ENCODE results near the gene VCAM1.
"Not testable (repeated sequence)": the region's sequence is repeated elsewhere in the genome, so short reads cannot be mapped to it uniquely, and the experiment has no call there.

The VCAM1 gene

GRCh38 chr1:100706856-100707255, 12.7 kb upstream of the VCAM1 start:
- TF ChIP-seq, protein P1, sequence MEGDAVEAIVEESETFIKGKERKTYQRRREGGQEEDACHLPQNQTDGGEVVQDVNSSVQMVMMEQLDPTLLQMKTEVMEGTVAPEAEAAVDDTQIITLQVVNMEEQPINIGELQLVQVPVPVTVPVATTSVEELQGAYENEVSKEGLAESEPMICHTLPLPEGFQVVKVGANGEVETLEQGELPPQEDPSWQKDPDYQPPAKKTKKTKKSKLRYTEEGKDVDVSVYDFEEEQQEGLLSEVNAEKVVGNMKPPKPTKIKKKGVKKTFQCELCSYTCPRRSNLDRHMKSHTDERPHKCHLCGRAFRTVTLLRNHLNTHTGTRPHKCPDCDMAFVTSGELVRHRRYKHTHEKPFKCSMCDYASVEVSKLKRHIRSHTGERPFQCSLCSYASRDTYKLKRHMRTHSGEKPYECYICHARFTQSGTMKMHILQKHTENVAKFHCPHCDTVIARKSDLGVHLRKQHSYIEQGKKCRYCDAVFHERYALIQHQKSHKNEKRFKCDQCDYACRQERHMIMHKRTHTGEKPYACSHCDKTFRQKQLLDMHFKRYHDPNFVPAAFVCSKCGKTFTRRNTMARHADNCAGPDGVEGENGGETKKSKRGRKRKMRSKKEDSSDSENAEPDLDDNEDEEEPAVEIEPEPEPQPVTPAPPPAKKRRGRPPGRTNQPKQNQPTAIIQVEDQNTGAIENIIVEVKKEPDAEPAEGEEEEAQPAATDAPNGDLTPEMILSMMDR (IDR thresholded peaks at IDR 0.05; ENCODE audit: low read depth, low read length, poor library complexity, severe bottlenecking) = no peak
- TF ChIP-seq EZH2phosphoT487 (IDR thresholded peaks at IDR 0.05; ENCODE audit: borderline replicate concordance, low read length) = no peak
- Histone ChIP-seq H3K4me1 (ENCODE audit: control insufficient read depth, low read length) (no peaks in the 10 kb centered on the region), H3F3A (ENCODE audit: control insufficient read depth, insufficient read depth) (no peaks in the 10 kb centered on the region), H3K27me3 (ENCODE audit: control insufficient read depth, low read length) (no peaks in the 10 kb centered on the region), H3K9me3 (ENCODE audit: control insufficient read depth, insufficient read depth, low read length) (no peaks in the 10 kb centered on the region), H3K27ac (ENCODE audit: low read depth, low read length) (no peak overlapping the region), H3K4me2 (ENCODE audit: low read length) (no peak overlapping the region), H3K4me3 (ENCODE audit: low read length) (no peak overlapping the region), H4K20me1 (ENCODE audit: control insufficient read depth, insufficient read depth, low read depth, low read length) (no peaks in the 10 kb centered on the region), H3K79me2 (ENCODE audit: control insufficient read depth, low read length) (no peaks in the 10 kb centered on the region), H3K36me3 (ENCODE audit: control insufficient read depth, low read length) (no peaks in the 10 kb centered on the region), H3K9me2 (replicated peaks; ENCODE audit: control insufficient read depth, low read length) (no peaks in the 10 kb centered on the region)

DNA sequence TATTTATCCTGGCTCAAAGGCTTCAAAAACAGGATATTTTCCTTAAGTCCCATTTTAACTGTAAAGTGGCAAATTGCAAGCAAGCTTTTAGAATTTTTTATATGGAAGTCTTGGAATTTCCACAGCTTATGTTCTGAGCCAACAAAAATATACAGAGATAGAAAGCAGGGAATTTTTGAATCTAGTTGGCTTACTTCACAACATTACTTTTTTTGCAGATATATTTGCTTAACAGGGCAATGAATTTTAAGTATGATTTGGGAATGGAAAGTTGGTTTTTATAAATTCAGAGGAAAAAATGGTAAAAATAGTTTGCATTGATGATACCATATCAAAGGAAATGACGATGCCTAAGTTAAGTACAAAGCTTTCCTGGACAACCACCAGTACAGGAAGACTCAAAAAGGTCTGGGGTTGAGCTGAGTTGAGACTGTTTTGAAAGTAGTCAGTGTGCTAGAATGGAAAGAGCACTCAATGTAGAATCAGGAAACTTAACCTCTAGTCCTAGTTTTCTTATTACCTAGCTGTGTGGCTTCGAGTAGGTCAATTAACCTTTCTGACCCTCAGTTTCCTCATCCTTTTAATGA, 11.0 kb upstream of the VCAM1 start:
- Histone ChIP-seq H4K20me1 (ENCODE audit: control insufficient read depth, insufficient read depth, low read depth, low read length) (no peaks in the 10 kb centered on the region), H3K79me2 (ENCODE audit: control insufficient read depth, low read length) (no peaks in the 10 kb centered on the region), H3K36me3 (ENCODE audit: control insufficient read depth, low read length) (no peaks in the 10 kb centered on the region), H3K4me2 (ENCODE audit: low read length) (no peak overlapping the region), H3K27ac (ENCODE audit: low read depth, low read length) (no peak overlapping the region), H3K4me3 (ENCODE audit: low read length) (no peak overlapping the region), H3K9me2 (replicated peaks; ENCODE audit: control insufficient read depth, low read length) (no peaks in the 10 kb centered on the region), H3K27me3 (ENCODE audit: control insufficient read depth, low read length) (no peaks in the 10 kb centered on the region), H3K9me3 (ENCODE audit: control insufficient read depth, insufficient read depth, low read length) (no peaks in the 10 kb centered on the region), H3K4me1 (ENCODE audit: control insufficient read depth, low read length) (no peaks in the 10 kb centered on the region), H3F3A (ENCODE audit: control insufficient read depth, insufficient read depth) (no peaks in the 10 kb centered on the region)
- TF ChIP-seq EZH2phosphoT487 (IDR thresholded peaks at IDR 0.05; ENCODE audit: borderline replicate concordance, low read length) = no peak
- TF ChIP-seq, protein P1 (IDR thresholded peaks at IDR 0.05; ENCODE audit: low read depth, low read length, poor library complexity, severe bottlenecking) = no peak

GRCh38 chr1:100710906-100711682, 8.4 kb upstream of the VCAM1 start:
- Histone ChIP-seq H3K9me3 (ENCODE audit: control insufficient read depth, insufficient read depth, low read length) (no peaks in the 10 kb centered on the region), H3K27me3 (ENCODE audit: control insufficient read depth, low read length) (no peaks in the 10 kb centered on the region), H3K9me2 (replicated peaks; ENCODE audit: control insufficient read depth, low read length) (no peaks in the 10 kb centered on the region), H3K79me2 (ENCODE audit: control insufficient read depth, low read length) (no peaks in the 10 kb centered on the region), H3K4me1 (ENCODE audit: control insufficient read depth, low read length) (no peaks in the 10 kb centered on the region), H3K36me3 (ENCODE audit: control insufficient read depth, low read length) (no peaks in the 10 kb centered on the region), H3K4me3 (ENCODE audit: low read length) (no peak overlapping the region), H3K27ac (ENCODE audit: low read depth, low read length) (no peak overlapping the region), H4K20me1 (ENCODE audit: control insufficient read depth, insufficient read depth, low read depth, low read length) (no peaks in the 10 kb centered on the region), H3K4me2 (ENCODE audit: low read length) (no peak overlapping the region), H3F3A (ENCODE audit: control insufficient read depth, insufficient read depth) (no peaks in the 10 kb centered on the region)
- no peak for TF ChIP-seq EZH2phosphoT487 (IDR thresholded peaks at IDR 0.05; ENCODE audit: borderline replicate concordance, low read length)
- TF ChIP-seq, protein P1 (IDR thresholded peaks at IDR 0.05; ENCODE audit: low read depth, low read length, poor library complexity, severe bottlenecking) = no peak

GRCh38 chr1:100713027-100713426, 6.5 kb upstream of the VCAM1 start:
- not testable (repeated sequence) for H3K9me3 ChIP-seq (ENCODE audit: control insufficient read depth, insufficient read depth, low read length); H3K36me3 ChIP-seq (ENCODE audit: control insufficient read depth, low read length); H3K27ac ChIP-seq (ENCODE audit: low read depth, low read length); H3F3A ChIP-seq (ENCODE audit: control insufficient read depth, insufficient read depth); H3K4me3 ChIP-seq (ENCODE audit: low read length); H3K9me2 ChIP-seq (replicated peaks; ENCODE audit: control insufficient read depth, low read length); H3K4me1 ChIP-seq (ENCODE audit: control insufficient read depth, low read length); H3K27me3 ChIP-seq (ENCODE audit: control insufficient read depth, low read length); H3K79me2 ChIP-seq (ENCODE audit: control insufficient read depth, low read length); H3K4me2 ChIP-seq (ENCODE audit: low read length); H4K20me1 ChIP-seq (ENCODE audit: control insufficient read depth, insufficient read depth, low read depth, low read length)
